ENCODE results near the gene HAGH. TPM values are rescaled to one million over a fixed set of nuclear protein-coding genes. Genes with fewer than 3 reads are reported as not detected.

HAGH gene
- total RNA-seq, 4 donors from 2014 or later = 91.7 to 150 (median 119) TPM

DNA sequence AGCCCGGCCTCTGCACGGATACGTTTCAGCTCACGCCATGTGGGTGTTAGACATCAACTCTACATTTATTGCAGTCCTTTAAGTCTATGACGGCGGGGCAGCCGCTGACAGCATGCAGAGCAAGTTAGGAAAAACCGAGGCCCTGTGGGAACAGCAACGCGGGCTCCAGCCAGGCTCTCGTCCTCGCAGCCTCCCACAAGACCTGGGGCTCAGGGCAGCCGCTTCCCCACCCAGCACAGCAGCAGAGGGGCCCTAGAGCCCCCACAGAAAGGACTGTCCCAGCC lies 50.0 kb downstream of the HAGH start:
- intact Hi-C loops (cut with DNase I) = no loop called here

DNA sequence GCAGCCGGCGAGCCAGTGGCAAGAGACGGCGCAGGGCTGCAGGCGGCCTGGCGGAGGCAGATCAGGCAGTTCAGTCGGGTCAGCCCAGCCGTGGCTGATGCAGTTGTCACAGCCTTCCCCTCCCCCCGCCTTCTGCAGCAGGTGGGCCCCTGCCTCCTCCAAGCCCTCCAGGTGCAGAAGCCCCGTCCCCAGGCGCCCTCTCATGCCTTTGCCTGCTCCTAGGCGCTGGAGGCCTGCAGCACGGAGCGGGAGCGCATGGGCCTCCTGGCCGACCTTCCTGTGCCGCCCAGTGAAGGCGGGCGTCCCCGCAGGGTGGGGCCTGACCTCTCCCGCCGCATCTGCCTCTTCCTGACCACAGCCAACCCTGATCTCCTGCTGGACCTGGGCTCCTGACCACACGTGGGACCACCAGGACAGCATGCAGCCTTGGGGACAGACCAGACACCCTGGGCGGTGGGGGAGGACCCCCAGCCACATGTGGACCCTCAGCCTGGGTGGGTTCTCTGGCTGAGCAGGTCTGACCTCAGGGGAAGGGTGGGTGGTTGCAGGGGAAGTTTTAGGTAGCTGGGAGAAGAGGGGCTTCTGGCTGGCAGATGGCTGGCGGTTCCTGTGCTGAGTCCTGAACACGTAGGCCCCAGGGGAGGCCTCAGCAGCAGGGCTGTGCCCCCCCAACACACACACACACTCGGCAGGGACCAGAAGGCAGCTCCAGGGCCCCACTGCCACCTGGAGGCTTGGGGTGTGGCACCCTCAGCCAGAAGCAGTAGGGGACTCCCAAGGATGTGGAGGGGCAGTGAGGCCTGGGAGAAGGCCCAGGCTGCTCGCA lies 50.6 kb downstream of the HAGH start:
- H3K9me3 ChIP-seq = no peaks in the 10 kb centered on the region
- H3K27ac ChIP-seq = no peak overlapping the region
- no peaks in the 10 kb centered on the region for H3K27me3 ChIP-seq
- TF ChIP-seq CTCF (IDR thresholded peaks at IDR 0.05) (no peak), POLR2A (IDR thresholded peaks at IDR 0.05) (no peak)
- H3K4me1 ChIP-seq = peaks cover 24 to 28% of the 10 kb centered on the region in 2 donors
- WGBS, 2 donors = 89% methylated on average over 19 to 25 of the region's 28 CpGs
- intact Hi-C loops (cut with DNase I) = no loop called here
- DNase-seq = no peak
- peaks cover 23 to 26% of the 10 kb centered on the region in 2 donors for H3K36me3 ChIP-seq
- no peak overlapping the region for H3K4me3 ChIP-seq (replicated peaks in 1 of 3)

More for the DNA sequence above, 50.0 kb downstream of the HAGH start:
- peaks cover 23 to 26% of the 10 kb centered on the region in 2 donors for H3K36me3 ChIP-seq
- no peak for DNase-seq
- no peak overlapping the region for H3K4me3 ChIP-seq (replicated peaks in 1 of 3)
- TF ChIP-seq CTCF (IDR thresholded peaks at IDR 0.05) (no peak), POLR2A (IDR thresholded peaks at IDR 0.05) (no peak)
- no peak overlapping the region for H3K27ac ChIP-seq
- H3K4me1 ChIP-seq = peaks cover 28 to 34% of the 10 kb centered on the region in 2 donors
- H3K9me3 ChIP-seq = no peaks in the 10 kb centered on the region
- no peaks in the 10 kb centered on the region for H3K27me3 ChIP-seq
- 85 to 97% methylated on average over 6 to 13 of the region's 13 CpGs for WGBS, 2 donors

DNA sequence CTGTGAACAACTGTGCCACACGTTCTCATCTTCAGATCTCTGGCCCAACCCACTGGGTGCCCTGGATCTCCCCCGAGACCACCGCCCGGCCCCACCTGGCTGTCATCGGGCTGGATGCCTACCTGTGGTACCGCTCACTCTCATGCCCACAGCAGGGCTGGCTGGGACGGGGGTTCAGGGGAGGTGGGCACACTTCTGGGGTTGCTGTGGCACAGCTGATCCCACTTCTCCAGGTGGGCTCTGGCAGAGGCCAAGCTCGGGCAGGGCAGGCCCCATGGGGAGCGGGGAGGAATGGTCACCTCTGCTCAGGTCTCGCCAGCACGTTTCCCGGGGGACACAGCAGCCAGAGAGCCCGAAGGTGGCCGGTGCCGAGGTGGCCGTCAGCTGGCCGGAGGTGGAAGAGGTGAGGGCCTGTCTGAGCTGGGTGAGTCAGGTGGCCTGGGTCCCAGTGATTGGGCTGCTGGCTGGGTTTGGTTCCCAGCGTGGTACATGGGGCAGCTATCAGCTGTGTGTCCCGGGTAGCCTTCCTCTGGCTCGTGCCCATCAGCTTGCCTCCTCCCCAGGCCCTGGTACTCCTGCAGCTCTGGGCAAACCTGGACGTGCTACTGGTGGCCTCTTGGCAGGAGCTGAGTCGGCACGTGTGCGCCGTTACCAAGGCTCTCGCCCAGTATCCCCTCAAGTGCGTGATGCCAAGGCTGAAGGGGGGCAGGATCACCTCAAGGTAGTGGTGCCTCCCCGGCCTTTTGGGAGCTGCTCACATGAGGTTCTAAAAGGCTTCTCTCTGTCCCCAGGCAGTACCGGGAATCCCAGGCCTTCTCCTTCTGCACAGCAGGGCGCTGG lies 51.4 kb downstream of the HAGH start:
- DNase-seq = no peak
- no peaks in the 10 kb centered on the region for H3K9me3 ChIP-seq
- no peak overlapping the region for H3K4me3 ChIP-seq (replicated peaks in 1 of 3)
- no peak overlapping the region for H3K27ac ChIP-seq
- 91 to 94% methylated on average over 7 to 19 of the region's 30 CpGs for WGBS, 2 donors
- peaks cover 20% of the 10 kb centered on the region in 2 donors for H3K36me3 ChIP-seq
- H3K4me1 ChIP-seq = peaks cover 23 to 27% of the 10 kb centered on the region in 2 donors
- TF ChIP-seq POLR2A (IDR thresholded peaks at IDR 0.05) (no peak), CTCF (IDR thresholded peaks at IDR 0.05) (no peak)
- no peaks in the 10 kb centered on the region for H3K27me3 ChIP-seq
- intact Hi-C loops (cut with DNase I) = no loop called here

DNA sequence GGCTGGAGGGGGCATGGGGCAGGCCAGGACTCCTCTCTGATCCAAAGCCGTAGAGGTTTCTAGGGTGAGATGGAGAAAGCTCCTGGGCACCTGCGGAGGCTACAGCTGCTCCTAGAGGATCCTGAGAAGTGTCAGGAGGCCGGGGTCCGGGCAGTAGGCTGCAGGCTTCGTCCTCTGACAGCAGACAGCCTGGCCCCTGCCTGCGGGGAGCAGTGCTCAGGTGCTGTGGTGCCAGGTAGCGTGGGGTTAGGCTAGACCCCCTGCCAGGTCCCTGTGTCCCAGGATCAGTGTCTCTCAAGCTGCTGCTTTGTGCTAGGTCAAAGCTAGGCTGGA lies 52.2 kb downstream of the HAGH start:
- intact Hi-C loops (cut with DNase I) = no loop called here
- H3K4me1 ChIP-seq = peaks cover 23 to 26% of the 10 kb centered on the region in 2 donors
- no peak for TF ChIP-seq CTCF (IDR thresholded peaks at IDR 0.05)
- TF ChIP-seq POLR2A (IDR thresholded peaks at IDR 0.05) = no peak
- H3K9me3 ChIP-seq = no peaks in the 10 kb centered on the region
- H3K36me3 ChIP-seq = peaks cover 20% of the 10 kb centered on the region in 2 donors
- no peaks in the 10 kb centered on the region for H3K27me3 ChIP-seq
- H3K27ac ChIP-seq = peak overlapping the region in 1 of 3 donors; percentile 83
- 86 to 90% methylated on average over 4 to 6 of the region's 7 CpGs for WGBS, 2 donors
- H3K4me3 ChIP-seq (replicated peaks in 1 of 3) = peak overlapping the region in 1 of 3 donors; percentile 86
- no peak for DNase-seq
